D721Med (cell line): ENCODE measurements around the gene NOTUM.

ENCODE experiments used
- DNase-seq: peaks from one replicate; pipeline ENCODE4 v3.0.0; 2011; ENCODE audit warnings: low spot score; ENCODE audit not compliant: insufficient read length
- FAIRE-seq: peaks from 2 replicates; lab custom pipeline; 2011; peaks lifted over from hg19 to GRCh38; lab: Jason Lieb, UNC
- TF ChIP-seq, protein P1 (sequence below): IDR thresholded peaks from 2 replicates; pipeline ENCODE4 v1.5.1; 2012; ENCODE audit warnings: mild to moderate bottlenecking, control low read depth; ENCODE audit not compliant: insufficient read depth; ENCODE audit errors: missing control alignments

NOTUM gene

DNA sequence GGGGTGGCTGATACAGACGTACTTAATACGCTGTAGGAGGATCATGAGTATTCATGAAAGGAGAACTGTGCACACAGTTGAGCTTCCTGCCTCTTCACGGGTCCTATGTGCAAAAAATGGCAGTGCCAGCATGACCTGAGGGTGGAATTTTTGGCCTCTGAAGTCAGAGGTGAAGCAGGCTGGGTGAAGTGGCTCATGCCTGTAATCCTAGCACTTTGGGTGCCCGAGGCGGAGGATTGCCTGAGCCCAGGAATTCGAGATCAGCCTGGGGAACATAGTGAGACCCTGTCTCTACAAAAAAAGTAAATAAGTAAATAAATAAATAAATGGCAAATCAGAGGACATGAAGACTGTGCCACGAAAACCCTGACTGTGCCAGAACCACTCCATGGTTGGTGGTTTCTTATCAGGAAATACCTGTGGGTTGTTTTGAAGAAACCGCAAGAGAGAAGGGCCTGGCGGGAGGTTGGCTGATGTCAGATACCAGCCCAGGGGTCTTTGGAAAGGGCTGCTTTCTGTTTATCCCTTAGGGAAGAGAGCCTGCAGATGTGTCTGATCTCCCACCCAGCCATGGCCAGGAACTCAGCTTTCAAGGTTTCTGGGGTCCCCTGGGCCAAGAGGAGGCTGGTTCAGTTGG, 19.8 kb upstream of the NOTUM start:
- DNase-seq: no peak
- no peak for FAIRE-seq
- TF ChIP-seq, protein P1, sequence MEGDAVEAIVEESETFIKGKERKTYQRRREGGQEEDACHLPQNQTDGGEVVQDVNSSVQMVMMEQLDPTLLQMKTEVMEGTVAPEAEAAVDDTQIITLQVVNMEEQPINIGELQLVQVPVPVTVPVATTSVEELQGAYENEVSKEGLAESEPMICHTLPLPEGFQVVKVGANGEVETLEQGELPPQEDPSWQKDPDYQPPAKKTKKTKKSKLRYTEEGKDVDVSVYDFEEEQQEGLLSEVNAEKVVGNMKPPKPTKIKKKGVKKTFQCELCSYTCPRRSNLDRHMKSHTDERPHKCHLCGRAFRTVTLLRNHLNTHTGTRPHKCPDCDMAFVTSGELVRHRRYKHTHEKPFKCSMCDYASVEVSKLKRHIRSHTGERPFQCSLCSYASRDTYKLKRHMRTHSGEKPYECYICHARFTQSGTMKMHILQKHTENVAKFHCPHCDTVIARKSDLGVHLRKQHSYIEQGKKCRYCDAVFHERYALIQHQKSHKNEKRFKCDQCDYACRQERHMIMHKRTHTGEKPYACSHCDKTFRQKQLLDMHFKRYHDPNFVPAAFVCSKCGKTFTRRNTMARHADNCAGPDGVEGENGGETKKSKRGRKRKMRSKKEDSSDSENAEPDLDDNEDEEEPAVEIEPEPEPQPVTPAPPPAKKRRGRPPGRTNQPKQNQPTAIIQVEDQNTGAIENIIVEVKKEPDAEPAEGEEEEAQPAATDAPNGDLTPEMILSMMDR: no peak

GRCh38 chr17:81980122-81980521, 19.1 kb upstream of the NOTUM start:
- DNase-seq (no peak), FAIRE-seq (no peak)
- TF ChIP-seq, protein P1: no peak

- DNase-seq (no peak), FAIRE-seq (no peak)
- TF ChIP-seq, protein P1: no peak
These were observed 17.7 kb upstream of the NOTUM start for GRCh38 chr17:81978524-81979298.

DNA sequence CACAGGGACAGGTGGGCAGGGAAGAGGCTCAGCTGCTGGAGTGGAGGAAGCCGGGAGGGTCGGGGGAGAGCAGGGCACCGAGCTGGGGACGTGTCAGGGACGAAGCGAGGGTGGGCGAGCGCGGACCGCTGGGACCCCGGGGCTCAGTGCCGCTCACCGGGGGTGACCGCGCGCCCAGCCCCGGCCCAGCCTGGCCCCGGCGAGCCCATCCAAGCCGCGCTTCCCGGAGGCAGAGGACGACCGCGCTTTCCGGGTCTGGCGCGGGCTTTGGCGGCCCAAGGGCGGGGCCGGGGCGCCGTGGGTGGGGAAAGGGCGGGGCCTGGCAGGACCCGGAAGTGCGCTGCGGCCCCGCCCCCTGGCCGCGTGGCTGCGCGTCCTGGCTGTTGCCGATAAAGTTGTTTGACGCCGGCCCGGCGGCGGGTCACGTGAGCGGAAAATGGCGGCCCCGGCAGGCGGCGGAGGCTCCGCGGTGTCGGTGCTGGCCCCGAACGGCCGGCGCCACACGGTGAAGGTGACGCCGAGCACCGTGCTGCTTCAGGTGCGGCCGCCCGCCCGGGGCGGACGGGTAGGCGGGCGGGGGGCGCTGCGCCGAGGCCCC, 16.3 kb upstream of the NOTUM start, which contains the start of gene ASPSCR1:
ASPSCR1 (plus strand) TSS at position 419 of the 598 bp plus-strand sequence; CDS start at position 437, 18 bp downstream.
- FAIRE-seq (no peak), DNase-seq (no peak)
- TF ChIP-seq, protein P1: no peak

GRCh38 chr17:81976332-81977210, 15.6 kb upstream of the NOTUM start:
- DNase-seq (no peak), FAIRE-seq (no peak)
- TF ChIP-seq, protein P1: no peak

DNA sequence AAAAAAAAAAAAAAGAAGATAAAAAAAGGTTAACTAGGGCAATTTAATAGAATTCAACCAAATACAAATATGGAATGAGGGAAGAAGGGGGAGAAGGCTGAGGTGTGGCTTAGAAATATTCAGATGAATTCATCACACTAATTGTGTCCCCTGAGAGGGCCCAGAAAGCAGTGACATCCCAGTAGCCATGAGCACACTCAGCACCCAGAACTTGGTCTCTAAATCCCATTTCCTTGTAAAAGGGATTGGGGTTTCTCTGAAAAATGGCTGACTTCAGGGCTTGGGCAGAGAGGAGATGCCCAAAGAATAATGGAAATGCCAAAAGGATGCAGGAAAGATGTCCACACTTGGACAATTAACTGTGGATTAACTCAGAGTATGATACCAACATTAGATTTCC, 12.4 kb upstream of the NOTUM start:
- DNase-seq: no peak
- TF ChIP-seq, protein P1: no peak
- no peak for FAIRE-seq
